ENCODE results near the gene TEAD2. TPM values are rescaled to one million over a fixed set of nuclear protein-coding genes. Genes with fewer than 3 reads are reported as not detected.

Gene TEAD2
- total and polyA plus RNA-seq, 7 donors, result 9.7 to 24.1 (median 15.0) TPM

DNA sequence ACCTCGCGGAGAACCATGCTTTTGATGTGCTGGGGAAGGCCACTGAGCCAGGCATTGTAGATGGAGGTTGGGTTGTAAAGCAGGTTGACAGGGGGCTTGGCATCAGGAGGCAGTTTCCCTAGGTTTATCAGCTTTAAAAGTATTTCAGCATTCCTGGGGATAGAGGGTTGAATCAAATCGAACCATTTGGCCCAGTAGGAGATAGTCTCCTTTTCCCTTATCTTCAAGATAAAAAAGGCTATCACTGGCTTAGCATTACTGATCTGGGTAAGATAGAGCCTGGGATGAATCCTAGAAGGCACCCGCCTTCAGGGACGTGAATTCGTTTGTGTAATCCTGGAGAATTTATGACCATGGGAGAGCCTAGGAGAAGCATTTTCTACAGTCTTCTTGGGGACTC lies 67.8 kb downstream of the TEAD2 start:
- WGBS, 3 donors, result 80 to 86% (median 81%) methylated on average over 6 of the region's 6 CpGs
- no peaks in the 10 kb centered on the region for H3K4me1 ChIP-seq
- intact Hi-C loops (cut with DNase I), result no loop called here
- no peaks in the 10 kb centered on the region for H3K36me3 ChIP-seq (ENCODE audit: insufficient read depth in 1 of 2, low read depth in 1 of 2)
- TF ChIP-seq, protein P1, sequence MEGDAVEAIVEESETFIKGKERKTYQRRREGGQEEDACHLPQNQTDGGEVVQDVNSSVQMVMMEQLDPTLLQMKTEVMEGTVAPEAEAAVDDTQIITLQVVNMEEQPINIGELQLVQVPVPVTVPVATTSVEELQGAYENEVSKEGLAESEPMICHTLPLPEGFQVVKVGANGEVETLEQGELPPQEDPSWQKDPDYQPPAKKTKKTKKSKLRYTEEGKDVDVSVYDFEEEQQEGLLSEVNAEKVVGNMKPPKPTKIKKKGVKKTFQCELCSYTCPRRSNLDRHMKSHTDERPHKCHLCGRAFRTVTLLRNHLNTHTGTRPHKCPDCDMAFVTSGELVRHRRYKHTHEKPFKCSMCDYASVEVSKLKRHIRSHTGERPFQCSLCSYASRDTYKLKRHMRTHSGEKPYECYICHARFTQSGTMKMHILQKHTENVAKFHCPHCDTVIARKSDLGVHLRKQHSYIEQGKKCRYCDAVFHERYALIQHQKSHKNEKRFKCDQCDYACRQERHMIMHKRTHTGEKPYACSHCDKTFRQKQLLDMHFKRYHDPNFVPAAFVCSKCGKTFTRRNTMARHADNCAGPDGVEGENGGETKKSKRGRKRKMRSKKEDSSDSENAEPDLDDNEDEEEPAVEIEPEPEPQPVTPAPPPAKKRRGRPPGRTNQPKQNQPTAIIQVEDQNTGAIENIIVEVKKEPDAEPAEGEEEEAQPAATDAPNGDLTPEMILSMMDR (IDR thresholded peaks at IDR 0.05), result no peak
- no peak overlapping the region for H3K27ac ChIP-seq
- H3K27me3 ChIP-seq (ENCODE audit: insufficient read depth in 3 of 3, low read length in 2 of 3), result no peaks in the 10 kb centered on the region
- no peak for DNase-seq
- no peak for ATAC-seq
- no peak overlapping the region for H3K4me3 ChIP-seq
- H3K9me3 ChIP-seq, result no peaks in the 10 kb centered on the region

Other genes starting within 250 kb of the TEAD2 start
- gene LIN7B, start 248.0 kb downstream of the TEAD2 start, total RNA-seq, result 10 to 100 TPM; 11.8 to 27.9 (median 22.3) TPM
- gene LIN7B, start 248.0 kb downstream of the TEAD2 start, polyA plus RNA-seq, result 10 to 100 TPM; 13.9 to 24.3 (median 15.8) TPM
- 1 to 10 TPM in 2 of 4 donors, under 1 TPM in 2; 0.54 to 1.6 (median 1.2) TPM for gene C19orf73, start 243.3 kb downstream of the TEAD2 start, total RNA-seq
- gene C19orf73, start 243.3 kb downstream of the TEAD2 start, polyA plus RNA-seq, result 1 to 10 TPM; 1.7 to 1.9 (median 1.9) TPM
- 1 to 10 TPM; 1.4 to 3.8 (median 2.6) TPM for gene PPFIA3, start 242.9 kb downstream of the TEAD2 start, total RNA-seq
- 1 to 10 TPM; 2.6 to 5.0 (median 3.2) TPM for gene PPFIA3, start 242.9 kb downstream of the TEAD2 start, polyA plus RNA-seq
- gene HRC, start 207.0 kb downstream of the TEAD2 start, total RNA-seq, result 100 to 1,000 TPM; 250 to 405 (median 298) TPM
- 100 to 1,000 TPM in 2 of 3 donors, 10 to 100 TPM in 1; 32.9 to 160 (median 105) TPM for gene HRC, start 207.0 kb downstream of the TEAD2 start, polyA plus RNA-seq
- 10 to 100 TPM in 3 of 4 donors, 1 to 10 TPM in 1; 9.5 to 20.6 (median 16.2) TPM for gene TRPM4, start 204.6 kb downstream of the TEAD2 start, total RNA-seq
- gene TRPM4, start 204.6 kb downstream of the TEAD2 start, polyA plus RNA-seq, result 1 to 10 TPM; 6.5 to 8.7 (median 6.7) TPM
- gene SLC6A16, start 37.2 kb downstream of the TEAD2 start, total RNA-seq, result under 1 TPM; 0.10 to 0.95 (median 0.39) TPM
- gene SLC6A16, start 37.2 kb downstream of the TEAD2 start, polyA plus RNA-seq, result under 1 TPM; 0.07 to 0.31 (median 0.08) TPM
- gene CD37, start 27.0 kb downstream of the TEAD2 start, total RNA-seq, result 1 to 10 TPM; 2.3 to 4.7 (median 4.4) TPM
- 1 to 10 TPM in 2 of 3 donors, under 1 TPM in 1; 0.66 to 1.6 (median 1.6) TPM for gene CD37, start 27.0 kb downstream of the TEAD2 start, polyA plus RNA-seq
- not detected for gene DKKL1, start 1.5 kb upstream of the TEAD2 start, total RNA-seq
- gene DKKL1, start 1.5 kb upstream of the TEAD2 start, polyA plus RNA-seq, result under 1 TPM in 1 of 3 donors, not detected in 2; 0.06 TPM
- gene KASH5, start 25.8 kb upstream of the TEAD2 start, total RNA-seq, result not detected
- gene KASH5, start 25.8 kb upstream of the TEAD2 start, polyA plus RNA-seq, result not detected
- gene PTH2, start 61.0 kb upstream of the TEAD2 start, total RNA-seq, result not detected
- gene PTH2, start 61.0 kb upstream of the TEAD2 start, polyA plus RNA-seq, result not detected
- gene GFY, start 63.0 kb upstream of the TEAD2 start, total RNA-seq, result not detected
- gene GFY, start 63.0 kb upstream of the TEAD2 start, polyA plus RNA-seq, result under 1 TPM in 1 of 3 donors, not detected in 2; 0.33 TPM
- gene SLC17A7, start 79.1 kb upstream of the TEAD2 start, total RNA-seq, result 1 to 10 TPM in 1 of 4 donors, under 1 TPM in 3; 0.42 to 1.8 (median 0.82) TPM
- under 1 TPM; 0.55 to 0.79 (median 0.59) TPM for gene SLC17A7, start 79.1 kb upstream of the TEAD2 start, polyA plus RNA-seq
- gene PIH1D1, start 89.4 kb upstream of the TEAD2 start, total RNA-seq, result 10 to 100 TPM; 37.2 to 60.1 (median 43.1) TPM
- 10 to 100 TPM; 46.4 to 69.8 (median 52.2) TPM for gene PIH1D1, start 89.4 kb upstream of the TEAD2 start, polyA plus RNA-seq
- gene ALDH16A1, start 90.8 kb upstream of the TEAD2 start, total RNA-seq, result 10 to 100 TPM in 1 of 4 donors, 1 to 10 TPM in 3; 6.5 to 11.1 (median 7.7) TPM
- gene ALDH16A1, start 90.8 kb upstream of the TEAD2 start, polyA plus RNA-seq, result 10 to 100 TPM in 1 of 3 donors, 1 to 10 TPM in 2; 3.6 to 12.9 (median 5.7) TPM
- 1 to 10 TPM; 1.9 to 3.2 (median 2.5) TPM for gene FLT3LG, start 111.8 kb upstream of the TEAD2 start, total RNA-seq
- gene FLT3LG, start 111.8 kb upstream of the TEAD2 start, polyA plus RNA-seq, result 1 to 10 TPM; 1.9 to 4.5 (median 4.1) TPM
- gene RPL13A, start 125.2 kb upstream of the TEAD2 start, total RNA-seq, result 1,000 to 10,000 TPM; 1,392 to 2,022 (median 1,763) TPM
- gene RPL13A, start 125.2 kb upstream of the TEAD2 start, polyA plus RNA-seq, result 1,000 to 10,000 TPM; 1,992 to 2,955 (median 2,046) TPM
- 1,000 to 10,000 TPM; 1,146 to 1,506 (median 1,232) TPM for gene RPS11, start 134.0 kb upstream of the TEAD2 start, total RNA-seq
- 1,000 to 10,000 TPM; 2,461 to 3,844 (median 3,134) TPM for gene RPS11, start 134.0 kb upstream of the TEAD2 start, polyA plus RNA-seq
- gene FCGRT, start 150.2 kb upstream of the TEAD2 start, total RNA-seq, result 10 to 100 TPM; 42.2 to 79.3 (median 60.3) TPM
- gene FCGRT, start 150.2 kb upstream of the TEAD2 start, polyA plus RNA-seq, result 10 to 100 TPM; 32.0 to 48.2 (median 39.9) TPM
- gene RCN3, start 165.6 kb upstream of the TEAD2 start, total RNA-seq, result 1 to 10 TPM; 6.4 to 8.6 (median 7.4) TPM
- gene RCN3, start 165.6 kb upstream of the TEAD2 start, polyA plus RNA-seq, result 1 to 10 TPM; 3.9 to 9.6 (median 7.3) TPM
- 10 to 100 TPM; 53.9 to 69.9 (median 58.1) TPM for gene NOSIP, start 218.1 kb upstream of the TEAD2 start, total RNA-seq
- gene NOSIP, start 218.1 kb upstream of the TEAD2 start, polyA plus RNA-seq, result 100 to 1,000 TPM in 1 of 3 donors, 10 to 100 TPM in 2; 75.4 to 104 (median 95.2) TPM
- under 1 TPM; 0.24 to 0.89 (median 0.69) TPM for gene PRRG2, start 218.9 kb upstream of the TEAD2 start, total RNA-seq
- 10 to 100 TPM in 1 of 3 donors, 1 to 10 TPM in 2; 1.4 to 16.0 (median 5.9) TPM for gene PRRG2, start 218.9 kb upstream of the TEAD2 start, polyA plus RNA-seq
- 10 to 100 TPM in 1 of 4 donors, 1 to 10 TPM in 3; 7.1 to 15.1 (median 7.6) TPM for gene PRR12, start 228.8 kb upstream of the TEAD2 start, total RNA-seq
- gene PRR12, start 228.8 kb upstream of the TEAD2 start, polyA plus RNA-seq, result 1 to 10 TPM; 2.3 to 5.0 (median 3.1) TPM

Measured in psoas muscle (tissue), 8 donors.